Nephron progenitor cell (in vitro differentiated cells): ENCODE results near the gene RAPGEF2.
"Not testable (repeated sequence)": the region's sequence is repeated elsewhere in the genome, so short reads cannot be mapped to it uniquely, and the experiment has no call there.

ENCODE experiments used
- DNase-seq: peaks from one replicate; pipeline ENCODE4 v3.0.0; 2021
- H3K27ac Mint-ChIP-seq: 2 replicates; pipeline ENCODE4 v1.8.0; 2021; ENCODE audit warnings: mild to moderate bottlenecking, moderate library complexity, mixed read lengths
- H3K27me3 Mint-ChIP-seq: 2 replicates; pipeline ENCODE4 v1.8.0; 2021; ENCODE audit warnings: mild to moderate bottlenecking, low read depth, mixed read lengths; ENCODE audit not compliant: poor library complexity
- H3K36me3 Mint-ChIP-seq: 2 replicates; pipeline ENCODE4 v1.8.0; 2021; ENCODE audit warnings: low read depth, mixed read lengths
- H3K4me1 Mint-ChIP-seq: 2 replicates; pipeline ENCODE4 v1.8.0; 2021; ENCODE audit warnings: mixed read lengths
- H3K4me3 Mint-ChIP-seq: 2 replicates; pipeline ENCODE4 v1.8.0; 2021; ENCODE audit warnings: mild to moderate bottlenecking, moderate library complexity, mixed read lengths
- H3K9me3 Mint-ChIP-seq: 2 replicates; pipeline ENCODE4 v1.8.0; 2021; ENCODE audit warnings: mild to moderate bottlenecking, moderate library complexity, mixed read lengths
- CTCF ChIP-seq: fragments of 200-600 bp; sonication (generic); IDR thresholded peaks from 2 replicates; pipeline ENCODE4 v1.5.0; 2021; ENCODE audit warnings: antibody characterized with exemption

RAPGEF2 gene

GRCh38 chr4:159175085-159175988 lies 72.5 kb downstream of the RAPGEF2 start:
- no peak overlapping the region for H3K4me3 Mint-ChIP-seq
- no peaks in the 10 kb centered on the region for H3K9me3 Mint-ChIP-seq
- H3K4me1 Mint-ChIP-seq, result peaks cover 54% of the 10 kb centered on the region
- H3K27ac Mint-ChIP-seq, result no peak overlapping the region
- TF ChIP-seq CTCF, result peak; percentile 82
- no peaks in the 10 kb centered on the region for H3K36me3 Mint-ChIP-seq
- peak; percentile 59 for DNase-seq
- H3K27me3 Mint-ChIP-seq, result no peaks in the 10 kb centered on the region

GRCh38 chr4:159175989-159176375 lies 73.1 kb downstream of the RAPGEF2 start:
- H3K36me3 Mint-ChIP-seq, result no peaks in the 10 kb centered on the region
- TF ChIP-seq CTCF, result no peak
- no peak overlapping the region for H3K27ac Mint-ChIP-seq
- no peak for DNase-seq
- H3K4me1 Mint-ChIP-seq, result peaks cover 55% of the 10 kb centered on the region
- no peak overlapping the region for H3K4me3 Mint-ChIP-seq
- no peaks in the 10 kb centered on the region for H3K27me3 Mint-ChIP-seq
- no peaks in the 10 kb centered on the region for H3K9me3 Mint-ChIP-seq

GRCh38 chr4:159177265-159178150 lies 74.6 kb downstream of the RAPGEF2 start:
- no peaks in the 10 kb centered on the region for H3K27me3 Mint-ChIP-seq
- no peak for DNase-seq
- H3K27ac Mint-ChIP-seq, result no peak overlapping the region
- H3K4me3 Mint-ChIP-seq, result no peak overlapping the region
- H3K36me3 Mint-ChIP-seq, result no peaks in the 10 kb centered on the region
- H3K4me1 Mint-ChIP-seq, result peaks cover 52% of the 10 kb centered on the region
- H3K9me3 Mint-ChIP-seq, result no peaks in the 10 kb centered on the region
- no peak for TF ChIP-seq CTCF

- H3K4me1 Mint-ChIP-seq, result peaks cover 46% of the 10 kb centered on the region
- H3K9me3 Mint-ChIP-seq, result peaks cover under 1% of the 10 kb centered on the region
- H3K36me3 Mint-ChIP-seq, result peaks cover under 1% of the 10 kb centered on the region
- no peaks in the 10 kb centered on the region for H3K27me3 Mint-ChIP-seq
- no peak for TF ChIP-seq CTCF
- H3K27ac Mint-ChIP-seq, result no peak overlapping the region
- H3K4me3 Mint-ChIP-seq, result no peak overlapping the region
- DNase-seq, result no peak
Observed at GRCh38 chr4:159178151-159178546, 75.3 kb downstream of the RAPGEF2 start.

- peaks cover 34% of the 10 kb centered on the region for H3K4me1 Mint-ChIP-seq
- no peaks in the 10 kb centered on the region for H3K27me3 Mint-ChIP-seq
- TF ChIP-seq CTCF, result no peak
- H3K27ac Mint-ChIP-seq, result peak overlapping the region; percentile 34
- no peak for DNase-seq
- H3K36me3 Mint-ChIP-seq, result peaks cover 4% of the 10 kb centered on the region
- H3K9me3 Mint-ChIP-seq, result peaks cover 4% of the 10 kb centered on the region
- H3K4me3 Mint-ChIP-seq, result no peak overlapping the region
Observed at GRCh38 chr4:159178979-159179969, 76.4 kb downstream of the RAPGEF2 start.

- H3K4me1 Mint-ChIP-seq, result peaks cover 18% of the 10 kb centered on the region
- not testable (repeated sequence) for H3K9me3 Mint-ChIP-seq, H3K36me3 Mint-ChIP-seq, H3K4me3 Mint-ChIP-seq, DNase-seq, H3K27me3 Mint-ChIP-seq, H3K27ac Mint-ChIP-seq
Observed at GRCh38 chr4:159183885-159184605, 81.2 kb downstream of the RAPGEF2 start.
